Measurements from ENCODE around the gene MAN2B2. TPM values are rescaled to one million over a fixed set of nuclear protein-coding genes. Genes with fewer than 3 reads are reported as not detected.

MAN2B2 gene
- total and polyA plus RNA-seq, 2 of the 8 experiments (the other 6 are each of a cell fraction or from before 2014, with no cell fraction given): 3.3 to 4.0 TPM

- Histone ChIP-seq H2AFZ (ENCODE audit: low read length) (no peak overlapping the region), H3K4ac (replicated peaks; ENCODE audit: insufficient read length, low read depth, low read length) (no peak overlapping the region), H2BK15ac (ENCODE audit: low read length) (no peak overlapping the region), H3K4me3 (ENCODE audit: extremely low read depth in 1 of 4, insufficient read depth in 2 of 4, low read depth in 3 of 4, low read length in 4 of 4) (no peak overlapping the region), H3K9ac (replicated peaks in 1 of 4; ENCODE audit: extremely low read depth in 1 of 4, low read depth in 3 of 4, low read length in 3 of 4) (no peak overlapping the region), H3K23me2 (ENCODE audit: low read depth, low read length) (no peaks in the 10 kb centered on the region), H2BK120ac (replicated peaks; ENCODE audit: low read depth, low read length) (no peak overlapping the region), H3K4me2 (ENCODE audit: insufficient read depth in 1 of 2, low read depth in 2 of 2, low read length in 2 of 2) (no peak overlapping the region), H3K4me1 (replicated peaks in 1 of 4; ENCODE audit: control insufficient read depth in 3 of 4, insufficient read depth in 4 of 4, low read length in 3 of 4) (no peaks in the 10 kb centered on the region; a peak in 2 of 7 replicates), H3K36me3 (ENCODE audit: control insufficient read depth in 2 of 4, insufficient read depth in 4 of 4, low read length in 3 of 4) (no peaks in the 10 kb centered on the region), H3K79me1 (ENCODE audit: low read depth, low read length) (no peaks in the 10 kb centered on the region), H4K8ac (ENCODE audit: extremely low read depth, insufficient read depth, low read length) (no peak overlapping the region), H3K79me2 (ENCODE audit: control insufficient read depth in 1 of 2, insufficient read depth in 2 of 2, low read length in 2 of 2) (no peaks in the 10 kb centered on the region), H4K20me1 (replicated peaks in 1 of 2; ENCODE audit: control insufficient read depth in 1 of 2, insufficient read depth in 2 of 2, low read length in 2 of 2) (peaks cover 0 to 7% of the 10 kb centered on the region in 2 experiments), H2BK20ac (ENCODE audit: low read length) (no peak overlapping the region), H3K27ac (ENCODE audit: low read depth, low read length) (no peak overlapping the region), H3K14ac (ENCODE audit: insufficient read length) (no peak overlapping the region), H2BK5ac (ENCODE audit: low read depth, low read length) (no peak overlapping the region), H2AK5ac (ENCODE audit: low read depth, low read length) (no peak overlapping the region), H4K91ac (replicated peaks; ENCODE audit: insufficient read length, low read length) (no peak overlapping the region), H3K23ac (ENCODE audit: insufficient read length) (no peak overlapping the region), H3K9me3 (ENCODE audit: insufficient read depth in 2 of 2, low read depth in 1 of 2, low read length in 1 of 2) (no peaks in the 10 kb centered on the region), H3K27me3 (replicated peaks in 1 of 4; ENCODE audit: control insufficient read depth in 3 of 4, extremely low read depth in 1 of 4, insufficient read depth in 3 of 4, low read length in 3 of 4) (no peaks in the 10 kb centered on the region), H3K56ac (replicated peaks; ENCODE audit: insufficient read length, low read depth, low read length) (no peak overlapping the region), H3K18ac (ENCODE audit: extremely low read depth, low read length) (no peak overlapping the region), H4K5ac (ENCODE audit: insufficient read length, low read depth, low read length) (no peak overlapping the region), H2BK12ac (ENCODE audit: low read depth, low read length) (no peak overlapping the region)
- POLR2A ChIA-PET (ENCODE audit: partially characterized antibody): no interaction called here
- CTCF ChIA-PET (ENCODE audit: partially characterized antibody): interaction anchor here (1.2 kb wide), 1 partner anchor 95 kb away, joined by 3 read pairs; no protein-coding TSS in a partner anchor
- DNase-seq (ENCODE audit: low read depth in 1 of 2, low spot score in 2 of 2) (no peak), FAIRE-seq (no peak)
- 89% methylated on average over 7 of the region's 7 CpGs; no CpG with 5 or more reads in 1 of the 2 experiments for WGBS, 2 experiments (ENCODE audit: extremely low coverage in 1 of 2, insufficient coverage in 1 of 2, insufficient read length in 1 of 2, insufficient replicate concordance in 2 of 2, low coverage in 1 of 2, low lambda C conversion rate in 2 of 2, missing lambda C conversion rate in 1 of 2)
- no peak for TF ChIP-seq SAP30 (IDR thresholded peaks at IDR 0.05; ENCODE audit: insufficient read depth, insufficient replicate concordance, low read length)
- no peak for TF ChIP-seq E2F6 (IDR thresholded peaks at IDR 0.05)
- no peak for TF ChIP-seq KDM5A (IDR thresholded peaks at IDR 0.05; ENCODE audit: low read length)
- TF ChIP-seq CHD2 (IDR thresholded peaks at IDR 0.05; ENCODE audit: low read length): no peak
- no peak for TF ChIP-seq ZNF274 (IDR thresholded peaks at IDR 0.05; ENCODE audit: borderline replicate concordance, extremely low read depth, low read length)
Observed at GRCh38 chr4:6594826-6595355, 19.9 kb downstream of the MAN2B2 start.

Measured in H1 (cell line).